LHCN-M2 (cell line): ENCODE results near the gene SCN4B. TPM values are rescaled to one million over a fixed set of nuclear protein-coding genes. Genes with fewer than 3 reads are reported as not detected.

Experiments
- DNase-seq: peaks from one replicate; pipeline ENCODE4 v3.0.0-alpha.2; 2012; ENCODE audit warnings: low read depth
- total RNA-seq: library from RNA; depleted of rRNA; stranded (reverse); fragments of >200 nt; gene quantifications from 2 replicates; pipeline ENCODE4 v1.2.3, GENCODE V29; 2014

The SCN4B gene
- total RNA-seq, 1 experiment from 2014 or later = not detected

- DNase-seq = no peak
These were observed 18.8 kb downstream of the SCN4B start for GRCh38 chr11:118133816-118134215.

DNA sequence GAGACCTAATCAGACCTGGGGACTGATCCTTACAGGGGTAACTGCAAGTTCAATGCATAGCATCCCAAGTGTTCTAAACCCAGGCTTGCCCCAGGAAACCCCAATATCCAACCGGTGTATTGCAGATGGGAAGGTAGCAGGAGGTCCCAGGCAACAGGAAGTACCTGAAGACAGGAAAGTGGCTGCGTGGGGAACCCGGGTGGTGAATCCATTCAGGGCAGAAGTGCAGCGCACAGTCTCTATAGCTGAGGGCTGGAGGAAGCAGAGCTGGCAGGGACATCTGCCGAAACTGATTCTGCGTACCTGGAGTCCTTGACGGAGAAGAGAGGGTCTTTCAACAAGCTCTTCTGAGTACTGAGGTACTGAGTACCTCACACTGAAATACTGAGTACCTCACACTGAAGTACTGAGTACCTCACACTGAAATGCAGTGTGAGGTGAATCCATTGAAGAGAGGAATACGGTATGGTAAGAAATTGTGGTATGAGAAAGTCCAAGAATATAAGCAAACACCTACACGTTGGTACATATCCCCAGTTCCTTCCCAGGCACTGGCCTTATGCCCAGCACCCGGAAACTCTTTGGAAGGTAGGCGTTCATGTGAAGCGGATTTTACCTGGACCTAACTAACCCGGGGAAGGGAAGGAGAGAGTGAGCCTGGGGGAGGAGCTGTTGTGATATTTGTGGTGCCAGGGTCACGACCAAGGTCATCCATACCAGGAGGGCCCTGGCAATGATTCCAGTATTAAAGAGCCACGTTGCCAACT is 20.1 kb downstream of the SCN4B start:
- DNase-seq = no peak

- DNase-seq = no peak
These were observed 23.0 kb downstream of the SCN4B start for GRCh38 chr11:118129471-118130172.

DNA sequence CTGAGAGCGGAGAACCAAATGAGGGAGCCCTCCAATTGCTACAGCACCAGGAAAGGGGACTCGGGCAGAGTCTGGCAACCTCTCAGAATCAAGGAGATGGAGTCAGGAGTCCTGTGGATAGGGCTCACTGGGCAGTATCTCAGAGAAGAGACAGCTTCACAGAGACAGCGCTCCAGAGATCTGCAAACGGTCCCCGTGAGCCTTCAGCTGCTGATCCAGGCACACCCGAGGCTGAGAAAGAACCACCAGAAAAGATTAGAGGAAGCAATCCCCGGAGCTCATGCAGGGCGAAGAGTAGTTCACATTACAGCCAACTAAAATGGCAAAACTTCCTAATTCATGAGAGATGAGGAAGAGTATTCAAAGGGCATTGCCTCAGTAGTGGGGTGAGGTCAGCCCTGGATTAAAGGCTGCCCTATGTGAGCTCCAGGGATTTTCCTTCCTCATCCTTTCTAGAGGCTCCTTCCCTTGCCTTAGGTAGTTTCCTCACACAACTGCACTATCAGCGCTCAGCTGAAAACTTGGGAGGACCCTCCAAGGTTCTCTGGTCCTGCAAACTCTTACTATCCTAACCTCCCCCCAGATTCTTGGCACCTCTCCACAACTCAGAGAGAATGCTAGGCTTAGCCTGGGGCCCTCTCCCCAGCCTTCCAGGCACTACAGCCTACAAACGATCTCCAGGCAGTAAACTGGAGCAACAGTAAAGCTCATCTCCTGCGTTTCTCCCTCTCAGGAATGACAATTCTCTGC is 23.7 kb downstream of the SCN4B start:
- DNase-seq = no peak

GRCh38 chr11:118128310-118128709 is 24.3 kb downstream of the SCN4B start:
- no peak for DNase-seq

DNA sequence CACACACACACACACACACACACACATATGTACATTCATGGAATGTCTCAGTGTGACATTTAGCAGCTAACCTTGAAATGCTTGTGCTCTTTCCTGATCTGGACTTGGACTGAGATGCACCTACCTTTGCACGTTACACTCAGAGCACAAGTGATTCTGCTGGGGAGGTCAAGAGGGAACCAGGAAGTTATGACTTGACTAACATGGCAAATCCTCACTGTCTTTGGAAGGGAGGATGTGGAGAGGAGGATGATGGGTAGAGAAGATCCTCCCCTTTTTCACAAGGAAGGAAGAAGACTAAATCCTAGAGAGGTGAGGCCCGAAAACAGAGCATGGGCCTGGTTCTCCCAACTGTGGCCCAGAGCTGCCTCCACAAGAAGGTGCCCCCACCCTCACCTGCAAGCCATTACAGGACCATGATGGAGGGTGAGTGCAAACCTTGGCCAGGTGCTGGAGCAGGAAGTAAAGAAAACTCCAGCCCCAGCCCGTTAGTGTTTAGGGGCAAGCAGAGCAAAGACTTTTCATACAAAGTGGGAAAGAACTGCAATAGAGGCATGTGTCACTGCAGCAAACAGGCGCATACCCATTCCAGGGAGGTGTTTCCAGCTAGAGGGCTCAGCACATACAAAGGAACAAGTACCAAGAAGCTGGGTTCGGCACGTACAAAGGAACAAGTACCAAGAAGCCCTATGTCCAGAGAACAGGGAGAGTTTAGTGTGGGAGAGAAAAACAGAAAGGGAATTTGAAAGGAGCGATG is 26.4 kb downstream of the SCN4B start:
- no peak for DNase-seq

GRCh38 chr11:118124929-118125535 is 27.6 kb downstream of the SCN4B start:
- DNase-seq = peak; percentile 20

DNA sequence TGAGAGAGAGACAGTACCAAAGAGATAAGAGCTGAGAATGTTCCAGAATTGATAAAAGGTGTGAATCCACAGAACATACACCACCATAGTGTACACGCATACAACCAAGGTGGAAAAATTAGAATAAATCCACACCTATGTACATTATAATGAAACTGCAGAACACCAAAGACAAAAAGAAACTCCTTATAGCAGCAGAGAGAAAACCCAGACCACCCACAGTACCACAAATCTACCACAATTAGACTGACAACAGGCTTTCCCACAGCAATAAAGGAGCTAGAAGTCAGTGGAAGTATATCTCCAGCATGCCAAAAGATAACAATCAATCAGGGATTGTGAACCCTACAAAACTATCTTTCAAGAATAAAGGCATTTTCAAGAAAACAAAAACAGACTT is 31.8 kb downstream of the SCN4B start:
- DNase-seq = no peak

DNA sequence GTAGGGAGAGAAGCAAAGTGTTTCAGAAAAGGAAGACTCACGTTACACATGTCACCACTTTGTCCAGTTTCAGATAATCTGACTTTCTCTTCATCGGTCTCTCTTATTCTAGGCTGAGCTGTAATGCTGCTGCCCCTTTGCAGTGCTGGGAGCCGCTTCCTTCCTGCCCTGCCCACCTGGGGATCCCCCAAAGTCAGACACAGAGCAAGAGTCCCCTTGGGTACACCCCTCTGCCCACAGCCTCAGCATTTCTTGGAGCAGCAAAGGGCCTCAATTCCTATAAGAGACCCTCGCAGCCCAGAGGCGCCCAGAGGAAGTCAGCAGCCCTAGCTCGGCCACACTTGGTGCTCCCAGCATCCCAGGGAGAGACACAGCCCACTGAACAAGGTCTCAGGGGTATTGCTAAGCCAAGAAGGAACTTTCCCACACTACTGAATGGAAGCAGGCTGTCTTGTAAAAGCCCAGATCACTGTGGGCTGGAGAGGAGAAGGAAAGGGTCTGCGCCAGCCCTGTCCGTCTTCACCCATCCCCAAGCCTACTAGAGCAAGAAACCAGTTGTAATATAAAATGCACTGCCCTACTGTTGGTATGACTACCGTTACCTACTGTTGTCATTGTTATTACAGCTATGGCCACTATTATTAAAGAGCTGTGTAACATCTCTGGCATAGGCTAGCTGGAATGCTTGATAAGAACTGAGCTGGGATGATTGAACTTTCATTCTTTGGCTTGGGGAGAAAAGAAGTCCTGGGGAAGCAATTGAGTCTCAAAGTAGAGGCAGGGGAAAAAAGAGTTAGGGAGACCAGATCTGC is 34.6 kb downstream of the SCN4B start:
- DNase-seq = no peak

DNA sequence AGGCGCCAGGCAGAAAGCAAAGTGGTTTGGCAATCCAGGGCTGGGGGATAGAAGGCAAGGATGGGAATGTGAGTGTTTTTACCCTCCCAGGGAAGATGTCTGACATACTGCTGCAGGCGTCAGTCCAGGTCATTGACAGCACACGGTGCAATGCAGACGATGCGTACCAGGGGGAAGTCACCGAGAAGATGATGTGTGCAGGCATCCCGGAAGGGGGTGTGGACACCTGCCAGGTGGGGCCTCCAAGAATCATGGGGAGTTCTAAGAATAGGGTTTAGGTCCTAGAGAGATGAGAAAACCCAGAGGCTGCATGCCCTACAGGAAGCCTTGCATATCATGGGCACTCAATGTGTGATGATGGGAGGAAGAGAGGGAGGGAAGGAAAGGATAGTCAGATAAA is 37.6 kb downstream of the SCN4B start:
- no peak for DNase-seq

- DNase-seq = no peak
These were observed 38.4 kb downstream of the SCN4B start for GRCh38 chr11:118114266-118114665.

GRCh38 chr11:118112711-118113430 is 39.8 kb downstream of the SCN4B start:
- no peak for DNase-seq

- no peak for DNase-seq
These were observed 40.9 kb downstream of the SCN4B start for GRCh38 chr11:118111744-118112035.

GRCh38 chr11:118111019-118111743 is 41.4 kb downstream of the SCN4B start:
- DNase-seq = no peak

DNA sequence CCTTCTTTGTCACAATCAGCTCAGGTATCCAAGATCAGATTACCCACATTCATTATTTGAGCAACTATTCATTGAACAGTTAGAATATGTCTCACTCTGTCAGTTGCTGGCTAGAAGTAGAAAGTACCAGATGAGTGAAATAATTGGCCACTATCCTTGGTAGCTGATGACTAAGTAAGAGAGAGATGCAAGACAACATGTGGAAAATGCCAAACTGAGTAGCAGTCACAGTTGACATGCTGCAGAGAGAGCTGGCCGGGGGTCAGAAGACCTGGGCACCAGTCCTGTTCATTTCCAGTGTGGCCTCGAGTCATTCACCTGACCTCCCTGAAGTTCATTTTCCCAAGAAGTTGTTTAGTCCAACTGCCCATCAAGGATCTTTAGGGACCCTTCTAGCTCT is 43.4 kb downstream of the SCN4B start:
- DNase-seq = no peak

- DNase-seq = no peak
These were observed 44.1 kb downstream of the SCN4B start for GRCh38 chr11:118108513-118108912.

GRCh38 chr11:118106789-118107335 is 45.8 kb downstream of the SCN4B start:
- peak; percentile 2 for DNase-seq

DNA sequence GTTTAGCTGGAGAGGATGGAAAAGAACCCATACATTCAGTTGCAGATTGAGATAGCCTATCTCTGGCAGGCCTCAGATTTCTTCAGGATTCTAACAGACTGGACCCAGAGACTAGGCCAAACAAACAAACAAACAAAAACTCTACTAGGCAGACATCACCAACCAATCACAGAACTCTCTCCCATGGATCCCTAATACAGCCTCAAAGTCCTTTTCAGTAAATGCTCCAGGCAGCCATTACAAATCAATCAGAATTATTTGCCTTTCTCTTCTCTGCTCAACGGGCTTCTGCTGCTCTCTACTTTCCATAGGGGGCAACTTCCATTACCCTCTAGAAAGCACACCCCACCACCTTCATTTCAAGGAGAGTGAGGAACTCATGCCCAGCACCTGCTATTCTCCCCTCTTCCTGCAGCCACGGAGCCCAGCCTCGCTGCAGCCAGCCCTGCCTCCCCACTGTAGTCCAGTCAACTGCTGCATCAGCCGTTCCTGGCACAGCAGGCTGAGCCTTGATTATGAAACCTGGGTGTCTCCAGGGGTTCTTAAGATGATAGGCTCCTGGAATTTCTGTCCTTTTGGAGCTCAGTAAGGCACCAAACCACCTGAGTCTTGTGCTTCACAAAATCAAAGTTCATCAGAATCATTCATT is 46.8 kb downstream of the SCN4B start:
- no peak for DNase-seq
